ENCODE measurements around the gene OPCML.

Gene OPCML

GRCh38 chr11:132894606-132895005, 637.7 kb downstream of the OPCML start:
- no peak for DNase-seq (ENCODE audit: low read depth in 2 of 2)

DNA sequence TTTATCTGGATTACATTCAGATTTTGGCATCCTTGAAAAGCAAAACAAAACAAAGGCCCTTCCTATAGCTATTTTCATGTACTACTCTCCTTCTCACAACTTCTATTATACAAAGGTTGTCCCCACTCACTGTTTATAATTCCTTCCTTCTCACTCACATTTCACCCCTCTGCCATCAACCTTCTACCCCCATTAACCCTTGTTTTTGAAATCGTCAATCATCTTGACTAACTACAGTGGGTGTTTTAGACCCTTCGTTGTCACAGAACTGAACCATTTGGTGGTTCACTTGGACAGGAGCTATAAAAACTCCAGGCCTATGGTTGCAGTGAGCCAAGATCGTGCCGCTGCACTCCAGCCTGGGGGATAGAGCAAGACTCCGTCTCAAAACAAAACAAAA, 639.4 kb downstream of the OPCML start:
- DNase-seq (ENCODE audit: low read depth in 2 of 2), result no peak

DNA sequence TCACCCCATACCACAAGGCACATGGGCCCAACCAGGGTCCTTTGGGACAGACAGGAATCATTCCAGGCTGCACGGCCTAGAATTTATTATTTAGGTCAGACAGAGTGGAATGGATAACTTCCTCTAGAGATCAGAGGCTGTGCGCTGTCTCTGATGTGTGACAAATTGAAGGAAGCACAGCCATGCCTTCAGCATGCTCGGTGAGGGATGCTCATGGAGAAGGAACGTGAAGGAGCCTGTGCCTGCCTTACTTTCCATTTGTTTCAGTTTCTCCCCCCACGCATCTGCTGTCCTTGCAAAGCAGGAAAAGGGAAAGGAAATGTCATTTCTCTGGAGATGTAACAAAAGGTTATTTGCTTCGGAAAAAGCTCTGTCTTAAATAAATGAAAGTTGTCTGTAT, 644.1 kb downstream of the OPCML start:
- no peak for DNase-seq (ENCODE audit: low read depth in 2 of 2)

DNA sequence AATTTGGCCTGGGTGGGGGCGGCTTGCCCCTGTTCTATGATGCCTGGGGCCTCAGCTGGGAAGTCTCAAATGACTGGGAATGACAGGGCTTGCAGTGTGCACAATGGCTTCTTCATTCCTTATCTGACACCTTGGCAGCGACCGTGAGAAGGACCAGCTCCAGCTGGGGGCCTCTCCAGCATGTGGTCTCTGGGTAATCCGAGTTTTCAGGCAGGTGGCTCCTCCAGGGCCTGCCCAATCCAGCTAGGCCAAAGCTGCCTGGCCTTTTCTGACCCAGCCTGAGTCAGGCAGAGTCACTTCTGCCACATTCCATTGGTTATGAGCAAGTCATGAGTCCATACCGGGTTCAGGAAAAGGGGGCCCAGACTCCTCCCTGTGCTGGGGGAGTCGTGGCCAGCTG, 646.0 kb downstream of the OPCML start:
- DNase-seq (ENCODE audit: low read depth in 2 of 2), result no peak

- DNase-seq (ENCODE audit: low read depth in 2 of 2), result no peak
Observed at GRCh38 chr11:132883241-132883640, 649.1 kb downstream of the OPCML start.

- DNase-seq (ENCODE audit: low read depth in 2 of 2), result no peak
Observed at GRCh38 chr11:132881622-132882021, 650.7 kb downstream of the OPCML start.

DNA sequence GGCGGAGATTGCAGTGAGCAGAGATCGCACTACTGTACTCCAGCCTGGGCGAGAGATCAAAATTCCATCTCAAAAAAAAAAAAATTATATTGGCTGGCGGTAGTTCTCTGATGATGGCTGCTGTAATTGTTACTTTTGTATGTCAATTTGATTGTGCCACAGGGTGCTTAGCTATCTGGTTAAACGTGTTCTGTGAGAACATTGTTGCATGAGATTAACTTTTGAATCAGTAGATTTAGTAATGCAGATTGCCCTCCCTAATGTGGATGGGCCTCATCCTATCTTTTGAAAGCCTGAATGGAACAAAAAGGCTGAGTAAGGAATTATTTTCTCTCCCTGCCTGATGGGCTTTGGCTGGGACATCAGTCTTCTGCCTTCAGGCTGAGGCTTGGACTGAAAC, 654.2 kb downstream of the OPCML start:
- no peak for DNase-seq (ENCODE audit: low read depth in 2 of 2)

GRCh38 chr11:132876705-132877104, 655.6 kb downstream of the OPCML start:
- DNase-seq (ENCODE audit: low read depth in 2 of 2), result no peak

DNA sequence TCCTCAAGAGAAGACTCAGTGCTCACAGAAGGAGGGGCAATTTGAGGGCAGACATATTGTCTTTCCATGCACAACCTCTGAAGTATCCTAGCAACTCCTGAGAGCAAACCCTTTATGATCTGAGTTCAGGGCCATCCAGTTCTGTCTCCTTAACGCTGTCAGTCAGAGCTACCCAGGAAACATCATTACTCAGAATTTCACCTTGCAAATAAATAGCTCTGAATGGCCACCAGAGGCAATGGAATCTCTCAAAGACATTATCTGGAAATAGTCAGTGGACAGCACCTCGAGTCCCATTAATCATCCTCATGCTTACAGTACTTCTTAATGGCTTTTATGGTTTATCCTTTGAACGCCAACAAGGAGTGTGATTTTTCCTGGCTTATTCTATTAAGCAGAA, 656.1 kb downstream of the OPCML start:
- no peak for DNase-seq (ENCODE audit: low read depth in 2 of 2)

DNA sequence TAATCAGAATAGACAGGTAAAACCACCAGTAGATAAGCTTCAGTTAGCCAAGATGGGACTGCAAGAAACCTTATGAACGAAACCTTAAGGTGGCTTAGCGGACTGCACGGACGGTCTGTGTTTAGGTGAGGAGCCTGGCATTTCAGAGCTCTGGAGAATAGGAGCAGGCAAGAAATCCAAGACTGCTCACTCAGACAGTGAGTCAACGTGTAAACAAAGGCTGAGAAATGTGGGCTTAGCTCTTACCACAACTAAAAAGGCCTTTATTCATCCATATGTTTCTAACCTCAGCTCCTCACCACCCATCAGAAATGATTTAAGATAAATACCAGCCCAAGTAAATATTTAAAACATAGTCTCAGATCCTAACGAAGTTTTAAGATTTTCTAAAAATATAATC, 657.7 kb downstream of the OPCML start:
- DNase-seq (ENCODE audit: low read depth in 2 of 2), result no peak

DNA sequence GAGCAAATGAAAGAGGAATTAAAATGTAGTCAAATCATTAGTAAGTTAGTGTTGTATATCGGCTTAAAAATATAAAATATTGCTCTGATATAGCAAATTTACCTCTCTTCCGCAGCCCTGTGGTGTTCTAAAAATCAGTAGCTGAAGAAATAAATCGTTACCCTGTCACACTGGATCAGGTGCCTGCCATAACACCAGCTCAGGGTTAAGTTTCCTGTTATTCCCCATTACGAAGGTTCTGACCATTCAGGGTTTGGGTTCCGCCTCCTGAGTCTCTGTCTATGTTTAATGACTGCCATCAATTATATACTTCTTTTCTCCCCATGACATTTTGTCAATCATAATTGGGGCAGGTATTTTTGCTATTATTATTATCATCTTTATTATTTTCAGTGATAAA, 658.5 kb downstream of the OPCML start:
- DNase-seq (ENCODE audit: low read depth in 2 of 2), result no peak

DNA sequence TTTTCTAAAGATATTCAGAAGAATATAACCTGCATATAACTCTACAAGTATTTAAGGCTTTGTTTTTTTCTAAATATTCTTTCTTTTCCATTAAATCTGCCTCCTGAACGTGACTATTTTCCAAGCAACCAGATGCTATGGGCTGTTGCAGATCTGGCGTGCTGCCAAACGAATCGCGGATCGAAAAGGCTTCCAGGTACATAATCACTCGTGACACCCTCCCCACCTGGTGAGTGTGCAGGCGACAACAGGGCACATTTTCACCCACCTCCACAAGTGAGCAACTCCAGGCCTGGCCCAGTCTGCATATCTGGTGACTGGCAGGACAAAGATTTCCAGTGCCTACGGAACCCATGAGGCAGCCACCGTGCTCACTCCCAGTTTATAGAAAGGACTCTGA, 660.1 kb downstream of the OPCML start:
- DNase-seq (ENCODE audit: low read depth in 2 of 2), result no peak

- DNase-seq (ENCODE audit: low read depth in 2 of 2), result no peak
Observed at GRCh38 chr11:132866783-132867545, 665.3 kb downstream of the OPCML start.

GRCh38 chr11:132865623-132866022, 666.7 kb downstream of the OPCML start:
- DNase-seq (ENCODE audit: low read depth in 2 of 2), result no peak

DNA sequence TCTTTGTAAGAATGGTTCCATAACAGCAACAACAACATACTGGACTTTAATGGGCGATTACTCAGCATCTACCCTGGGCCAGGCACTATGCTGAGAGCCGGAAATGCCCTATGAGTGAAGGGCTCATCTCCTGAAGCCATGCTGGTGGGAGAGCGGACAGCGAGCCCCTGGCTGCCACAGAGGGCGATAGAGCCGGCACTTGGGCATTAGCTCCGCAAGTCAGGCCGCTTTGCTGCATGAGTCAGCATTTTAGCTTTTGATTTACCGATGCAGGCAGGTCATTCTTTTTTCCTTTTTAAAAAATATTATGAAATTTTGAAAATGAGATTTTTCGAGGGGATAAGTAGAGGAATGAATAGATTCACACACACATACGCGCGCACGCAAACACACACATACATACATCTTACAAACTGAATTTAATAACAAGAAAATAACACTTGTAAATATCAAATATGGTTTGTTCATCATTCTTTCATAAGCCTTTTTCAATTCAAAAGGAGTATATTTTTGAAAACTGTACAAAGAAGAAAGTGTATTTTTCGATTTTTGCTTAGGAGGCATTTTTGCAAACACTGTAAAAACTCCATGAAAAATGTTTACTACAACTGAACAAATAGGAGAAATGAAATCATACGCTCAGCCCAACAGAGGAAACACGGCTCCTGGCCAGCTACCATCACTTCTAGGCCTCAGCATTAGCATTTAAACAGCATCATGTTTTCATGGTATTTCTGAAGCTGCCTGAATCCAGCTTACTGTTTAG, 667.3 kb downstream of the OPCML start:
- DNase-seq (ENCODE audit: low read depth in 2 of 2), result no peak

DNA sequence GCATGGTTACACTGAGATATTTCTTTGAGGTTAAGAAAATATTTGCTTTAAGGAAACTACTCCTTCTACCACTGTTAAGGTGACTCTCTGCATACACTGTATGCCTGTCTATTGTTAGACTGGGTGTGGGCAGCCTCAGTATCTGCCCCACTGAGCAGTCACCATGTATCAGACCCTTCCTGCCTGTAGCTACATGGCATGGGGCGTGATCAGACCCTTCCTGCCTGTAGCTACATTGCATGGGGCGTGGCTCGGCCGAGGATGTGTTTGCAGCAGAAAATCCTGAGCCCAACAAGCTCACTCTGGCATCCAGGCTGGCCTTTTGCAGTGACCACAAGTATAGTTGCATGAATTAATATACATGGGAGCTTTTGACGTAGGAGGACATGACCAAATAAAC, 669.4 kb downstream of the OPCML start:
- no peak for DNase-seq (ENCODE audit: low read depth in 2 of 2)

DNA sequence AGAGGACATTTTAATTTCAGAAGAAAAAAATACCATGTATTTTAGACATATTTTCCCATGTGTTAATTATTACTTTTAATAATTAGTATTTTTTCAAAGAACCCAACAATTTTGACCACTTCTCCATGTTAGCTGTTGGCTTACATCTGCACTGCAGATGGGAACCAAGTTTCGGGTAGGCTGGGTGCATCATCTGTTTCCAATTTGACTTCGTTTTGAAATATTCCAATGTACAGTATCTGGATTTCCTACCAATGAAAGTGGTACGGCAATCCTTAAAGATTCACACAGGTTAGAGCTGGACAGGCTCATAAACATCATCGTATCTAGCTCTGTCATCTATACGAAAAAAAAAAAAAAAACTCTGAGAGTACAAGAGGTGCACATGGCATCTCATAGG, 670.2 kb downstream of the OPCML start:
- DNase-seq (ENCODE audit: low read depth in 2 of 2), result no peak

DNA sequence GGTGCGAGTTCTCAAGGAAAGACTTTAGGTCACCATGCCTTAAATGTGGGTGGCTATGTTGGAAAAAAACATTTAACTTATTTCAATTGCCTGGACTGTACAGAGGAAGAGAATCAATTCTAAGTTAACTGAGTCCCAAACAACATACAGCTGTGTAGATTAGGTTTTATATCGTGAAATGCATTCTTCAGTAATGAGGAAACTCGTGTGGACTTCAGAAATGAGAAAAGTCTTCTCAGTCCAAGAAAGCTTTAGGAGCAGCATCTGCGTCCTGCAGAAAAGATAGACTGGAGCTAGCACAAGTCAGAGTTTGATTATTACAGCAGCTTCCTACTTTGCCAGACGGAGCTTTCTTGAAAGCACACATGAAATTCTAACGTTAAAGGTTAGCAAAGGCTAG, 673.0 kb downstream of the OPCML start:
- DNase-seq (ENCODE audit: low read depth in 2 of 2), result no peak

DNA sequence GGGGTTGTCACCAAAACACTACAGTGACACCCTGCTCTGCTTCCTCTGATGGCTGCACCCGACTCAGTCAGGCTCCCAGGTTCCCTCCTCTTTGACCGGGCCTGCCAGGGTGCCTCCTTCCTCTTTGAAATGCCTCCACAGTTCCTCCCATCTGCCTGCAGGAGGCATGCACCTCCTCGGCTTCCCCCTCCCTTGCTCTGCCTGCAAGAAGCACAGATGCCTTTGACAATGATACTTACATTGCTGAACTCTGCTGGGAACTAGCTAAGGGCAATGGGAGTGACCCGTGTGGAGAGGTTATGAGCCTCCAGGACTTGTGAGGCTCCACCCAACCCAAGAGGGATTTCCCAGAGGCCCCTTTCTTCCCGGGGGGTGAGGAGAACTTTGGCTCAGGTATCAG, 674.1 kb downstream of the OPCML start:
- DNase-seq (ENCODE audit: low read depth in 2 of 2), result no peak

- DNase-seq (ENCODE audit: low read depth in 2 of 2), result no peak
Observed at GRCh38 chr11:132856032-132856431, 676.3 kb downstream of the OPCML start.

GRCh38 chr11:132855516-132855915, 676.8 kb downstream of the OPCML start:
- no peak for DNase-seq (ENCODE audit: low read depth in 2 of 2)

DNA sequence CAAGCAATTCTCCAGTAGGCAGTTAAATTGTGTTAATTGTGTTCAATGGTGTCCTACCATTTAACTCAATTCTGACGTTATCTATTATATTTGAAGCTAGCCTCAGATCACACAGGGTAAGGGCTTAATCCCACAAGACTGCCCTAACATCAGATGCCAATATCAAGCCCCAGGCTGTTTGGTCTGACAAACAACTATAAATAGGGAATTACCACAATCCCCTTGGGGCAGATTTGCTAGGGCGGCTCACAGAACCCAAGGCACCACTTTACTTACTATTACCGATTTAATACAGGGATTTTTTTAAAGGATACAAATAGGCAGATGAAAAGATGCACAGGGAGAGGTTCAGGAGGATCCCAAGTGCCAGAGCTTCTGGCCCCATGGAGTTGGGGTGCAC, 678.4 kb downstream of the OPCML start:
- DNase-seq (ENCODE audit: low read depth in 2 of 2), result no peak

DNA sequence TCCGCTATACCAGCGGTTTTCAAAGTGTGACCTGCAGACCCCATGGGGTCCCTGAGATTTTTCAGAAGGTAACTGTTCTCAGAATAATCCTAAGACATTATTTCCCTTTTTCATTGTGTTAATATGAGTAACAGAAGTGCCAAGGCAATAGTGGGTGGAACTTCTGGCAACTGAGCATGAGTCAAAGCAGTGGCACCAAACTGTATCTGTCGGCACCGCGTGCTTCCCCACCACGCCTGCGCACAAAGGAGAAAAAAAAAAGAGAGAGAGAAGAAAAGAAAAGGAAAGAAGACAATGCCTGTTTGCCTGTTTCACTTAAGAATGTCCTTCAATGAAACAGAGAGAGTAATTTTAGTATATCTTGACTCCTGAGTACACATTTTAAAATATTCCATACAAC, 679.9 kb downstream of the OPCML start:
- DNase-seq (ENCODE audit: low read depth in 2 of 2), result no peak

GRCh38 chr11:132851247-132851646, 681.1 kb downstream of the OPCML start:
- no peak for DNase-seq (ENCODE audit: low read depth in 2 of 2)
